DND-41 (cell line): Measurements from ENCODE around the gene DHCR24.

Experiments used
- CTCF ChIP-seq: IDR thresholded peaks from 2 replicates; pipeline ENCODE4 v1.5.1; 2012; ENCODE audit warnings: borderline replicate concordance, low read length, moderate library complexity, mild to moderate bottlenecking; ENCODE audit not compliant: poor library complexity, severe bottlenecking; ENCODE audit errors: extremely low read depth
- EZH2 ChIP-seq: IDR thresholded peaks from 3 replicates; pipeline ENCODE4 v1.6.1; 2012; ENCODE audit warnings: borderline replicate concordance, low read depth, mild to moderate bottlenecking, moderate library complexity, low read length, inconsistent platforms; ENCODE audit not compliant: severe bottlenecking

GRCh38 chr1:54872036-54872331, 15.0 kb downstream of the DHCR24 start:
- TF ChIP-seq CTCF (no peak), EZH2 (no peak)
